Adipose tissue (tissue), 3 donors: Measurements from ENCODE around the gene PLEKHA6. TPM values are rescaled to one million over a fixed set of nuclear protein-coding genes. Genes with fewer than 3 reads are reported as not detected.

Source experiments
- H3K27ac ChIP-seq: one replicate; pipeline ENCODE4 v1.5.1; 2013; ENCODE audit warnings: low read depth, low read length
- WGBS, 3 donors: extraction: QIAGEN DNeasy Blood & Tissue Kit; methylation state at CpG; one replicate each; pipeline ENCODE4 v1.1.7; 2013; 5-methylcytosine and 5-hydroxymethylcytosine counted together
- polyA plus RNA-seq, 3 donors: library from polyadenylated mRNA; stranded (reverse); fragments of 200-250 nt; gene quantifications; one replicate each; pipeline ENCODE4 v1.2.3, GENCODE V29; 2013
- donor health status: healthy with polysubstance abuse.
- donor health status: Bipolar disorder and iron deficiency.
- donor health status: healthy.

PLEKHA6 gene
- polyA plus RNA-seq, 3 donors, result 2.3 to 9.3 (median 4.2) TPM

DNA sequence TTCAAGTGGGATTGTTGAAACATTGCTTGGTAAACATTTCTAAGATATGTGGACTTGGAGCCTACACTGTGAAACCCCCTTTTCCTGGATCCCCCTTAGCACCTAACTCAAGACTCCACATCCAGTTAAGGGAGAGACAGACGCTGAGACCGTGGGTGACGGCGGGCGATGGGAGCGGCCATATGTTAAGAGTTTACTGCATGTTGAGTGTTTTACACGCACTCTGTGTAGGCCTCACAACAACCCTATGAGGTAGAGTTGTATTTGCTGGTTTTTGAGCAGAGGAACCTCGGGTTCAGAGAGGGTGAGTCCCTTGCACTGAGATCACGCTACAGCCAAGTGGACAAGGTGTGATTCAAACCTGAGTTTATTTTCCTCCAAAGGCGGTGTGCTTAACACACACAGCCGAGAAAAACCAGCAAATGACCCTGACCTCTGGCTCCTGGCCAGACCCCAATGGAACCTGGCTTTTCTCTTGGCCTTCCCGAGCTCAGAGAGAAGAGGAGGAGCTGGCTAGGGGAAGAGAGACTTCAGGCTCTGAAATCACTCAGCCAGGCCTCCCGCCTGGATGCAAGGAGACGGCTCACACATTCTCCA is 99.0 kb downstream of the PLEKHA6 start:
- H3K27ac ChIP-seq, result no peak overlapping the region
- WGBS, 3 donors, result 79 to 88% (median 86%) methylated on average over 14 of the region's 14 CpGs

DNA sequence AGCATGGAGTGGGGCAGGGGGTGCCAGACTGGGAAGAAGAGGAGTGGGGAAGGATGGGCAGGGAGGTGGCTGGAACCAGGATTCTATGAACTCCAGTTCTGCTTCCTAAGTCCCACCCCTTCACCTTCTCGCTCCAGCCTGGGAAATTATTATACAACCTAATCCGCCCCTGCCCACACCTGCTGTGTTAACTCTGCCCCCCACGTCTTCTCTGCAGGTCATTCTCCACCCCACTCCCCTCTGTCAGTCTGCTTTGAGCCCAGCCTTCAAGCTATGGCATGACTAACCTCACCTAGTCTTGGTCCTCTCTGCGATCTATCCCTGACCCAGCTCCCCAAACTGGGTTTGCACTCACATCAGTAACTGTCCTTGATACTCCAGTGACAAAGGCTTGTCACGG is 99.9 kb downstream of the PLEKHA6 start:
- no peak overlapping the region for H3K27ac ChIP-seq
- WGBS, 3 donors, result 90 to 96% (median 94%) methylated on average over 5 of the region's 5 CpGs

GRCh38 chr1:204259196-204259595 is 100.5 kb downstream of the PLEKHA6 start:
- 89 to 93% (median 93%) methylated on average over 18 of the region's 18 CpGs for WGBS, 3 donors
- no peak overlapping the region for H3K27ac ChIP-seq

DNA sequence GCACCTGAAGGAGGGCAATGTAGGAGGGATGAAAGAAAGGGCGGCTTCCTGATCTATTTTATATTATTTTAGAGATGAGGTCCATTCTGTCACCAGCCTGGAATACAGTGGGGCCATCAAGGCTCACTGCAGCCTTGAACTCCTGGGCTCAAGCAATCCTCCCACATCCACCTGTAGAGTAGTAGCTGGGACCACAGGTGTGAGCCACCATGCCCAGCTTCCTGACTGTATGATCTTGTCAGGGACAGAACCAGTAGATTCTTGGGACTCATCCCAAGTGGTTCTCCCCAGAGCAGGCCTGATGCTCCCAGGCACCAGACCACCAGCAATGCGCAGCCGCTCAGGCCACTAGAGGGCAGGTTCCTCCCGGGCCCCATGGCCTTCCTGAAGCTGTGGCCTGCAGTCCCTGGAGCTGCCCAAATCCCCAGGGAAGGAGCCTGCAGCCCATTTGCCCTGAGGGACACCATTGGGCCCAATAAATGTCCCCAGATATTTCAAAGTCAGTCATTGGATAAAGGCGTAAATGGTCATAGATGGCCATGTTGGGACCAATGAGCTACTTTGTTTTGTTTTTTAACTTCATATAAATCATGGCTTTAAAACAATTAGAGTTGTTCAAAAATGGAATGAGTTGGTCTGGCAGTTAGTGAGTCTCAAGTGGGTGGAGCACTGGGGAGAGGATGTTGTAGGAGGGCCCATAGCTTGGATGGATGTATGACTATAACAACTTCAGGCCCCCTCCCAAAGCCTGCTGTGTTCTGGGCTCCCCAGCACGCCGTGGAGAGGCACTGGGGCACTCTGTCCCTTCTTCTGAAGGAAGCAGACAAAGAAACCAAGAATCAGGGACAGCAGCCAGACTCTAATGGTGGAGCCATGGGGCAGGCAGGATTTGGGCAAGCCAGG is 101.3 kb downstream of the PLEKHA6 start:
- WGBS, 3 donors, result 63 to 76% (median 68%) methylated on average over 7 of the region's 7 CpGs
- no peak overlapping the region for H3K27ac ChIP-seq

GRCh38 chr1:204257446-204257845 is 102.3 kb downstream of the PLEKHA6 start:
- WGBS, 3 donors, result 94 to 96% (median 95%) methylated on average over 22 to 24 of the region's 24 CpGs
- no peak overlapping the region for H3K27ac ChIP-seq

GRCh38 chr1:204256531-204256930 is 103.2 kb downstream of the PLEKHA6 start:
- WGBS, 3 donors, result 84 to 90% (median 90%) methylated on average over 10 of the region's 10 CpGs
- H3K27ac ChIP-seq, result no peak overlapping the region

DNA sequence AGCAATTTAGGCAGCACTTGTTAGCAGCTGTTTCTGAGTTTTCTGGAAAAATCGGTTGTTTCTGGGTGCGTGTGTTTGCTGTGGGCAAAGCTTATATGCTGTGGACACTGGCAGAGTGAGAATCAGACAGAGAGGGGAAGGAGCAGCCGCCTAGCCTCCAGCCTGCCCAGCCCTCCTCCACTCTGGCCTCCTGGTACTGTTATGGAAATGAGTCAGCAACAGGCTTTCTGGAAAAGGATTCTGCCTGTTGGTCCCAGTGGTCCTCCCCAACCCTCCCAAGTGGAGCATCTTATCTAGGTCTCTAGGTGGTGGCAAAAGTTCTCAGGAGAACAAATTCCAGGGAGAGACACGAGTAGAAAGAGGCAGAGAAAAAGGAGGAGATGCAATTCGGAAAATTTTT is 103.8 kb downstream of the PLEKHA6 start:
- no peak overlapping the region for H3K27ac ChIP-seq
- WGBS, 3 donors, result 60 to 79% (median 68%) methylated on average over 5 of the region's 5 CpGs

DNA sequence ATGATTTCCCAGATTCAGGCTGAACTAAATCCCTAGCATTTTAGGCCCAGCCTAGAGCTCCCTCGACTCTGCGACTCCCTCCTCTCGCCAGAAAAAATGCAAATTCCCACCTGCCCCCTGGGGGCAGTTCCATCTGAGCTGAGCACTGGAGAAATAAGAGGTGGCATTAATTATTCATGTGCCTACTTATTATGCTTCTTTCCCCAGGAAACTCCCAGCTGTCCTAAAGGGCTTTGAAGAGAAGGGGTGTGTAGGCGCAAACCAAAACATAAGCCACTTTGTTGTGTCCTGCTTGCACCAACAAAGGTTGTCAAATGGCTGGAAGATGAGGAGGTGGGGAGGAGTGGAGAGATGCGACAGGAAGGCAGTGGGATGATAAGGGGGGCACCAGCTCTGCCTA is 104.5 kb downstream of the PLEKHA6 start:
- H3K27ac ChIP-seq, result no peak overlapping the region
- WGBS, 3 donors, result 85 to 90% (median 86%) methylated on average over 5 of the region's 5 CpGs

DNA sequence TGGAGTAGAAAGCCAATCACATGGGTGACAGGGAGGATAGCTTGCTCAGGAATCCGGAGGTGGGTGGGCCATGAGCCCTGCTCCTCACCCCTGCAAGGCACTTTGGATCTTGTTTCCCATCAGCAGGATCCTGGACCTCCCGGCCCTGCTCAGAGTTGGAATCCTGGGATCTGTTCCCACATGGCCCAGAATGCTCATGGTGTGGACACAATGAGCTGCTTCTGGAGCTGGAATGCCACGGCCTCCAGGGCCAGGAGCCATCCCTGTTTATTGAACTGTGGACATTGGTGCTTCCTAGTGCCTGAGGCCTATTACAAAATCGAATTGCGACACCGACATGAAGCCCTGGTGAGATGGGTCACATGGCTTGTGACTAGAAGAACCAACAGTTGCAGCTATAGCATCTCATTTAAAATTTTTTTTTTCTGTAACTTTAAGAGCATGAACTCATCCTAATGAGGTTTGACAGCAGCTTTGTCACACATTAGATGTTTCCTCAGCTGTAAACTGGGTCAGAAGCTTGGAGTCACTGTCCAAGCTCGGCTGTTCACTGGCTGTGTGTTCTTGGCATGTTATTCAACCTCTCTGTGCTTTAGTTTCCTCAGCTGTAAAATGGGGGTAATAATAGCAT is 105.6 kb downstream of the PLEKHA6 start:
- H3K27ac ChIP-seq, result no peak overlapping the region
- WGBS, 3 donors, result 54 to 75% (median 56%) methylated on average over 7 of the region's 7 CpGs

DNA sequence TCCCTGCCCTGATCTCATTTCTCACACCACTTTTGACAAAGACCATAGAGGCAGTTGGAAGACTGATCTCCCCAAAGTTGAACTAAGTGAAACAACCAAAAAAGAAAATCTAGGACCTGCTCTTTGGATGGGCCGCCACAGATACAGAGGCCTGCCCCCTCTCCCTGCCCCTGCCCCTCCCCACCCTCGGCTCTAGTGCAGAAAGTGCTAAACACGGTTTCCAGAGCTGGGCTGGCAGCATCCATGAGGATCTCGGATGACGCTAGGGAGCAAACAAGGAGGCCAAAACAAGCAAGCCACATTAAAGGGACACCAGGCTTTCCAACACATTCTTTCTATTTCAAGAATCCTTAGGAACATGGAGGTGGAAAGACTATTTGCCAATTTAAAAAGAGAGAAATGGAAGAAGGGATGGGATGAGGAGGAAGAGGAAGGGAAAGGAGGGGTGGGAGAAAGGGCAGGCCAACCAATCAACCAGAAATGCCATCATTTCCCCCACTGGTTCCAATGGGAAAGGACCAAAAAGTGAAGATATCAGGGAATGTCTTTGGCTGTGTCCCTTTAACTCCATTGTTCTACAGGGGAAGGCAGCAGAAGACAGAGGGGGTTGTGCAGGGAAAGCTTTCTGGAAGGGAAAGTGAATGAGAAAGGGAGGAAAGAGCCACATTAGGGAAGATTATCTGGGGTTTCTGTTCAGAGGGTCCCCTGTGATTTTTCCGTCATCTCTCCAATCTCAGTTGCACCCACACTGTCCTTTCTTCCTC is 107.6 kb downstream of the PLEKHA6 start:
- WGBS, 3 donors, result 89 to 94% (median 92%) methylated on average over 6 of the region's 6 CpGs

DNA sequence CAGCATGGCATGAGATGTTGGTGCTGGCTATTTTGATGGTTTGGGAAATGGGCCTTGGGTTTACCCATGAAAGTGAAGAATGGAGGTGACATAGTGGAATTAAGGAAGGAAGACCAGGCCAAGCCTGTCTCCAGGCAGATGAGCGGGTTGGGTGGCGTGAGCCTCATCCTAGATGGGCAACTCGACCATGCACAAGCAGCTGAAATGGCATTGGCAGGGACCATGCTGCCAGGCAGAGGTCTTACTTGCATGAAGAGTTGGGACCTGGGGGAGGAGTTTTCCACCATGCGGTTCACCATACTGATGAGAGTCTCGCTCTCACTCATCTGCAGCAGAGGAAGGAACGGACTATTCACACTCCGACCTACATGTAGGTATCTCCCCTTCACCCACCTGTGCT is 108.4 kb downstream of the PLEKHA6 start:
- WGBS, 3 donors, result 94 to 95% (median 95%) methylated on average over 7 of the region's 7 CpGs
- no peak overlapping the region for H3K27ac ChIP-seq

More for the DNA sequence above, 107.6 kb downstream of the PLEKHA6 start:
- no peak overlapping the region for H3K27ac ChIP-seq

DNA sequence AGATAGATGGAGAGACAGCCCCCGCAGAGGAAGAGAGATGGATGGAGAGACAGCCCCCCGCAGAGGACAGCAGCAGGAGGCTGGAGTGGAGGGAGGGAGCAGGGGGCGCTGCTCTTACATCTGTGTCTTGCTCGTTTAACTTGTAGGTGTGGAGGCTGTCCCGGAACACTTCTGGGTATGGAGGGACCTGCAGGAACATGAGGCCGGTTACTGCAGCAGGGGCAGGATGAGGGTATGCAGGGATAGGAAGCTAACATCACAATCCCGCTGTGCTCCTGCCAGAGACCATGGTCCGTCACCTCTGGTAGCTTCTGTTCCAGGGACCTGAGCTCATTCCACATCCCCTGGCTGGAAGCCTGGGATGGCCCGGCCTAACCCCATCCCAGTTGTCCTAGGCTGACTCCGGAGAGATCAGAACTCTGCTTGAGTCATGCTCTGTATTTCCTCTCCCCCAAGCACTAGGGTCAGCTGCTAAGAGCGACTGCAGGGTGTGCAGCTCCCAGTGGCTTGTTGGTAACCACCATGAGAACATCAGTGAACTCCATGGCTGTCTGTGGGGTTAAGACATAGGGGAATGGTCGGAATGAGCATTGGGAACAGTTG is 109.2 kb downstream of the PLEKHA6 start:
- H3K27ac ChIP-seq, result no peak overlapping the region
- WGBS, 3 donors, result 66 to 81% (median 78%) methylated on average over 12 of the region's 12 CpGs

DNA sequence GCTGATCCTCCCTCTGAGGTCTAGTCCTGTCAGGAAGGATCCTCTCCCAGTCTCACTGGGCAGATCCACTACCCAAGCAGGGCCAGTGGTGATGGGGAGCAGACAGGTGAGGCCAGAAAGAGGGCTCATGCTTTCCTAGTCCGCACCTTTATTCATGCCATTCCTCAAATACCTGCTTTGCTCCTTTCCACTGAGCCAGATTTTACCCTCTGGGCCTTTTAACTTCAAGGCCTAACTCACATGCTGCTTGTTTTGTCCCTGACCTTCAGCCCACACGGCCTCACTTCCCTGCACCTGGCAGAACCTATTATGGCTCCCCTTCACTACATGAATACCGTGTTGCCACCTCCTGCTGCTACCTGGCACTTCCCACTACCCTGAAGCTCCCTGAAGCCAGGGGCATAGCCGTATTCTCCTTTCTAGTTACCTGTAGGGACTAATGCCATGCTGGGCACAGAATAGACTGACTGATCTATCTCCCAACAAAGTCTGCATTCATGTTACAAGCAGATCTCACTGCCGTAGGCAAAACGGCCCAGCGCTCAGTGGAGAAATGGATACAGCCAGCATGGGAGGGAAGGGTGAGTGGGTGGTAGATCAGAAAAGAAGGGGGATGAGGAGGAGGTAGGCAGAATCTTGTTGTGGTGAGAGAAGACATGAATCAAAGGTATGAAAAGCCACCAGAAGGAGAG is 109.8 kb downstream of the PLEKHA6 start:
- WGBS, 3 donors, result 72 to 90% (median 88%) methylated on average over 7 of the region's 7 CpGs
- no peak overlapping the region for H3K27ac ChIP-seq

DNA sequence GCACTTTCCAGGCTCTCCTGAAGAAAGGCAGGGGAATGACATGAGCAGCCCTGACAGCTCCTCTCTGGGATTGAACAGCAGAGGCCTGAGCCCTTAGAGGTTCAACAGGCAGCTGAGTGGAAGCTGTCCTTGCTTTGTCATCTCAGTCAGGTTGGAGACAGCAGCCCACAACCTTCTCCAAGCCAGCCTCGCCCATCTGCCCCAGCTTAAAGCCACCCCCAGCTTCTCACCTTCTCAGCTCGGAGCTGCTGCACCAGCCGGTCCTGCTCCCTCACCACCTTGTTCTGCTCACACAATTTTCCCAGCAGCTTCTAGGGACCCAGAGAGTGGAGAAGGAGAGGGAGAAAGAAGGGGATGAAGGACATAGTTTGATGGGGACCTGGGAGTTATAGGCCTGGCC is 110.8 kb downstream of the PLEKHA6 start:
- H3K27ac ChIP-seq, result no peak overlapping the region
- 91 to 96% (median 93%) methylated on average over 3 of the region's 3 CpGs for WGBS, 3 donors

GRCh38 chr1:204246876-204247275 is 112.9 kb downstream of the PLEKHA6 start:
- 94 to 98% (median 97%) methylated on average over 4 of the region's 4 CpGs for WGBS, 3 donors
- no peak overlapping the region for H3K27ac ChIP-seq

- no peak overlapping the region for H3K27ac ChIP-seq
- 91 to 93% (median 92%) methylated on average over 10 of the region's 10 CpGs for WGBS, 3 donors
Measured at GRCh38 chr1:204242920-204243319, 116.8 kb downstream of the PLEKHA6 start.

DNA sequence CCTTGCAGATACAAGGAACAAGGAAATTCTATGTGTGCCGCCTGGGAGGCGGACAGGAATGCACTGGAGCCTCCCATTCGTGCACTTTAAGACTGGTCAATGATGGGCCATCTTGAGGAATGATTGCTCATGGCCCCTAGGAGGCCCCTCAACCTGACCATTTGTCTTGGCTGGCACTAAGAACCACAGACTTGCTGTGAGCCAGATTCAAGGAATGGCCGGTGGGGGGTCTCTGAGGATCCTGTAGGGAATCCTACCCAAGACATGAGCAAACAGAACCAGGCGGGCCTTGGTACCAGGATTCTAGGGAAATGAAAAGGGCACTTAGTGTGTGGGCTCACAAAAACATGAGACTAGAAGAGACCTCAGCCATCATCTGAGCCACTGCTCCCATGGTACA is 117.8 kb downstream of the PLEKHA6 start:
- H3K27ac ChIP-seq, result no peak overlapping the region
- 95 to 98% (median 96%) methylated on average over 5 of the region's 5 CpGs for WGBS, 3 donors

DNA sequence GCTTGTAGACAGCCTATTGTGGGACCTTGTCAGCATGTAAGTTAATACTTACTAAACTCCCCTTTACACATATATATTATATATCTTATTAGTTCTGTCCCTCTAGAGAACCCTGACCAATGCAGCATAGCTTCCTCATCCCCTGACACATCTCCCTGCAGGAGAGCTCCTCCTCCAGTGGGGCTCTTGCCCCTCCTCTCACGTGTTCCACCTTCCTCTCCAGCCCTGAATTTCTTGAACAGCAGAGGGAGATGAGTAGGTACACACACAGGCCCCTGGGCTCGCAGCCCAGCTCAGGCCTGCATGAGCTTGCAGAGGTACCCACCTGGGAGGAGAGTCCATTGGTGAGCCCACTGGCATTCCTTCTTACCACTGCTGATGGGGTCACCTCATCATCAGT is 118.7 kb downstream of the PLEKHA6 start:
- WGBS, 3 donors, result 56 to 65% (median 63%) methylated on average over 2 of the region's 2 CpGs
- H3K27ac ChIP-seq, result no peak overlapping the region
